GM18499 (cell line): ENCODE measurements around the gene DCST1.
"Not testable (repeated sequence)": the region's sequence is repeated elsewhere in the genome, so short reads cannot be mapped to it uniquely, and the experiment has no call there.

Source experiments
- ATAC-seq: cut with Tn5 transposase; IDR thresholded peaks from one replicate; pipeline ENCODE4 v1.9.1; 2021; ENCODE audit warnings: moderate number of reproducible peaks; ENCODE audit not compliant: insufficient read depth, unreplicated experiment

The DCST1 gene, protein sequence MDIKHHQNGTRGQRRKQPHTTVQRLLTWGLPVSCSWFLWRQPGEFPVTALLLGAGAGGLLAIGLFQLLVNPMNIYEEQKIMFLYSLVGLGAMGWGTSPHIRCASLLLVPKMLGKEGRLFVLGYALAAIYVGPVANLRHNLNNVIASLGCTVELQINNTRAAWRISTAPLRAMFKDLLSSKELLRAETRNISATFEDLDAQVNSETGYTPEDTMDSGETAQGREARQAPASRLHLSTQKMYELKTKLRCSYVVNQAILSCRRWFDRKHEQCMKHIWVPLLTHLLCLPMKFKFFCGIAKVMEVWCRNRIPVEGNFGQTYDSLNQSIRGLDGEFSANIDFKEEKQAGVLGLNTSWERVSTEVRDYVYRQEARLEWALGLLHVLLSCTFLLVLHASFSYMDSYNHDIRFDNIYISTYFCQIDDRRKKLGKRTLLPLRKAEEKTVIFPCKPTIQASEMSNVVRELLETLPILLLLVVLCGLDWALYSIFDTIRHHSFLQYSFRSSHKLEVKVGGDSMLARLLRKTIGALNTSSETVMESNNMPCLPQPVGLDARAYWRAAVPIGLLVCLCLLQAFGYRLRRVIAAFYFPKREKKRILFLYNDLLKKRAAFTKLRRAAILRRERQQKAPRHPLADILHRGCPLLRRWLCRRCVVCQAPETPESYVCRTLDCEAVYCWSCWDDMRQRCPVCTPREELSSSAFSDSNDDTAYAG

DNA sequence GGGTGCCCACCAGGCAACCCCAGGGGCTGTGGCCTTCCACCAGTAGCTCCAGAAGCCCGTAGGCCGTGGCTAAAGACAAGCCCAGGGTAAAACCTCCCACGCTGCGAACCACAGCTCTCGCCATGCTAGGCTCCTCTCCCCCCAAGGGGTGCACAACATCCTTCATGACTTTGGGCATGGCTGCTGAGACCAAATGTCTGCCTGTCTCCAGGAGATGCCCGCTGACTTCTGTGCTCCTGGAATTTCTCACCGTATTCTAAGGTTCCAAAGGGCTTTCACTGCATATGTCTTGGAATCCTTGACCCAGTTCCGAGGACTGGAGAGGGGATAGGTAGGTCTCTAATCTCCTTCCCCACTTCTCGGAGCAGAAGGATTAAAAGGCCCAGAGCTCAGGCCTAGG, at the start of gene DCST1, which contains the start of gene DCST2:
Gene DCST1 (plus strand): TSS at position 301 of the 400 bp plus-strand sequence. CDS start 213 bp downstream, outside the sequence.
Gene DCST2 (minus strand): TSS at position 258 of the 400 bp plus-strand sequence. CDS start 80 bp downstream, at position 178.
- no peak for ATAC-seq

DNA sequence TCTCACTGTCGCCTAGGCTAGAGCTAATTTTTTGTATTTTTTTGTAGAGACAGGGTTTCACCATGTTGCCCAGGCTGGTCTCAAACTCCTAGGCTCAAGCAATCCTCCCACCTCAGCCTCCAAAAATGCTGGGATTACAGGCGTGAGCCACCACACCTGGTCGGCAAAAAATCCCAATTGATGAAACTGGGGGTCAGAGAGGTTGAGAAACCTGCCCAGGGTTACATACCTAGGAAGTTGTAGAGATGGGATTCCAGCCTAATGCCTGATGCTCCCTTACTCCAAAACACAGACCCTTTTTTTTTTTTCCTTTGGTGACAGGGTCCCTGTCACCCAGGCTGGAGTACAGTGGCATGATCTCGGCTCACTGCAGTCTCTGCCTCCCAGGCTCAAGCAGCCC, 46.9 kb upstream of the DCST1 start:
- not testable (repeated sequence) for ATAC-seq

DNA sequence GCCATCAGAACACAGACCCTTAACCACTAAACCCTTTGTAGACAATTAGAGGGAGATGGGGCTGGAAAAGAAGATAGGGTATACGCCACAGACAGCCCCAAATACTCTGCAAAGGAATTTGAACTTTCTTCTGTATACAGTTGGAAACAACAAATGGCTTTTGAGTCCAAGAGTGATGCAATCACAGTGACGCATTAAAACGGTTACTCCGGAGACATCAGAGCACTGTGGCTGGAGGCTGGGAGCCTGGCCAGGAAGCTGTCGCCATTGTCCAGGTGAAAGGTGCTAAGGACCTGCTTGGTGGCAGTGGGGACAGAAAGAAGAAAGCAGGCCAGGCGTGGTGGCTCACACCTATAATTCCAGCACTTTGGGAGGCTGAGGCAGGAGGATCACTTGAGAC, 46.3 kb upstream of the DCST1 start:
- ATAC-seq = no peak

DNA sequence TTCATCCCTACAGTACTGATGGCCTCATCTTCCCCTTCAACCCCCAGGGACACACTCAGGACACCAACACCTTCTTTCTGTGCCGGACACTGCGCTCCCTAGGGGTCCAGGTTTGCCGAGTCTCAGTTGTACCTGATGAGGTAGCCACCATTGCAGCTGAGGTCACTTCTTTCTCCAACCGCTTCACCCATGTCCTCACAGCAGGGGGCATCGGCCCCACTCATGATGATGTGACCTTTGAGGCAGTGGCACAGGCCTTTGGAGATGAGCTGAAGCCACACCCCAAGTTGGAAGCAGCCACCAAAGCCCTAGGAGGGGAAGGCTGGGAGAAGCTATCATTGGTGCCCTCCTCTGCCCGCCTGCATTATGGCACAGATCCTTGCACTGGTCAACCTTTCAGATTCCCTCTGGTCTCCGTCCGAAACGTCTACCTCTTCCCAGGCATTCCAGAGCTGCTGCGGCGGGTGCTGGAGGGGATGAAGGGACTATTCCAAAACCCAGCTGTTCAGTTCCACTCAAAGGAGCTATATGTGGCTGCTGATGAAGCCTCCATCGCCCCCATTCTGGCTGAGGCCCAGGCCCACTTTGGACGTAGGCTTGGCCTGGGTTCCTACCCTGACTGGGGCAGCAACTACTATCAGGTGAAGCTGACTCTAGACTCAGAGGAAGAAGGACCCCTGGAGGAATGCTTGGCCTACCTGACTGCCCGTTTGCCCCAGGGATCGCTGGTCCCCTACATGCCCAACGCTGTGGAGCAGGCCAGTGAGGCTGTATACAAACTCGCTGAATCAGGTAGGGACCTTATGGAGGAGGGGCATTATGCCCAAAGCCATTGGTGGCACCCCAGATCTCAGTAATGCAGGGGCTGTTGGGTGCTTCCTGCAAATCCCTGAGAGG, 45.3 kb upstream of the DCST1 start:
- no peak for ATAC-seq

DNA sequence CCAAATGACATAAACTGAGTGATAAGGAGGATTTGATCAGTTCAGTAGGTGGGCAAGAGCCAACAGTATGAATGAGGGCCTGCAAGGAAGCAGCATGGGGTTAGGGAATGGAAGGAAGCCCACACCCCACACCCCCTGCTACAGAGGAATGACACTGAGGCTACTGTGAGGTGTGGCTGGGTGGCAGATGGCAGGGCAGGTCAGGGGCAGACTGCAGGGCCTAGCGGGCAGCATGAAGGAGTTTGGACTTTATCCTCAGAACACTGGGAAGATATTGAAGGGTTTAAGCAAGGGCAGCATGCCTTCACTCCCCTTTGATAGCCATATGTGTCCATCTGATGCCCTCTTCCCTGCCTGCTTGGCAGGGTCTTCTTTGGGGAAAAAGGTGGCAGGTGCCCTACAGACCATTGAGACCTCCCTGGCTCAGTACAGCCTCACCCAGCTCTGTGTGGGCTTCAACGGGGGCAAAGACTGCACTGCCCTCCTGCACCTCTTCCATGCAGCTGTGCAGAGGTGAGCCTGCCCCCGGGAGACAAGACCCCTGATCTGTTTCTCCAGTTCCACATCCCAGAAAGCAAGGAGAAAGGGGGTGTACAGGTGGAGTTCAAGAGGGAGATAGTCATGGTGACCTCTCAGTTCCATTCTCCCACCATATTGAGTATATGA, 44.3 kb upstream of the DCST1 start:
- no peak for ATAC-seq

DNA sequence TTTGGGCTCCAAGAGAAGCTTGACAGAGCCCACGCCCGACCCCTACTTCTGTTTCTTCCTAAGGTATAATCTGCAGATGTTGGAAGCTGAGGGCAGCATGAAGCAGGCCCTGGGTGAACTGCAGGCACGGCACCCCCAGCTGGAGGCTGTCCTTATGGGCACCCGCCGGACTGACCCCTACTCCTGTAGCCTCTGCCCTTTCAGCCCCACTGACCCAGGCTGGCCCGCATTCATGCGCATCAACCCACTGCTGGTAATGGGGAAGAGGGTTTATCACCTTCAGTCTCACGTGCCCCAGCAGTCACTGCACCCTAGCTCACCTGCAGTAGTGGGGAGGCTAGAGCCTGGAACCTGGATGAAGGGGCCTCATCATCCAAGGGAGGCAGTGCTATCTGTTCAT, 43.3 kb upstream of the DCST1 start:
- no peak for ATAC-seq

DNA sequence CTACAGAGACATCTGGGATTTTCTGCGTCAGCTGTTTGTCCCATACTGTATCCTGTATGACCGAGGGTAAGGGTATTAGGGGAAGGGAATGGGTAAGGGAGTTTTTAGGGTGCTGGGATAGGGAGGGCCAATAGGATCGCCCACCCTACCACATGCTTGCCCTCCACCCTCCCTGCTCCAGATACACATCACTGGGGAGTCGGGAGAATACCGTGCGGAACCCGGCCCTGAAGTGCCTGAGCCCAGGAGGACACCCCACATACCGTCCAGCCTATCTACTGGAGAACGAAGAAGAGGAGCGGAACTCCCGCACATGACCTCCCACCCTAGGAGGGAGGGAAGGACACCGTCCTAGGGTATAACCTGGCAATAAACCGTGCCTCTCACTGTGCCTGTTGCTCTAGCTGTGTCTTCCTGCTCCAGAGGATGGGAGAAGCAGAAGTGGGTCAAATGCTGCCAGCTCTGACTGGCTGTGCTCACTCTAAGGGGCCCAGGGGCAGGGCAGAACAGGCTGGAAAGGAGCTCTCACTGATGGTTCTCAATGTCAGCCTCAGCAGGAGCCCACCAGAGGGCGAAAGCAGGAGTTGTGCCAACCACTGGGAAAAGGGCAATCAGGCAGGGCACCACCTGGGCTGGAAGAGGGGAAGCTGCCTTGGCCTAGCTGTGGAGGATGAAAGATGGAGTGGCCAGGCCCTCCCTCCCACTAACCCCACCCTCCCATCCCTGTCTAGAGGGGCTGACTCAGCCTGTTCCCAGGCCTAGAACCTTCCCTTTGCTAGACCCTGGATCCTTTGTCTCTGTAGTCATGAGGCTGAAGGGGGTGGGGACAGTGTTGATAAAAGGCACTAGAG, 40.7 kb upstream of the DCST1 start:
- ATAC-seq = no peak

DNA sequence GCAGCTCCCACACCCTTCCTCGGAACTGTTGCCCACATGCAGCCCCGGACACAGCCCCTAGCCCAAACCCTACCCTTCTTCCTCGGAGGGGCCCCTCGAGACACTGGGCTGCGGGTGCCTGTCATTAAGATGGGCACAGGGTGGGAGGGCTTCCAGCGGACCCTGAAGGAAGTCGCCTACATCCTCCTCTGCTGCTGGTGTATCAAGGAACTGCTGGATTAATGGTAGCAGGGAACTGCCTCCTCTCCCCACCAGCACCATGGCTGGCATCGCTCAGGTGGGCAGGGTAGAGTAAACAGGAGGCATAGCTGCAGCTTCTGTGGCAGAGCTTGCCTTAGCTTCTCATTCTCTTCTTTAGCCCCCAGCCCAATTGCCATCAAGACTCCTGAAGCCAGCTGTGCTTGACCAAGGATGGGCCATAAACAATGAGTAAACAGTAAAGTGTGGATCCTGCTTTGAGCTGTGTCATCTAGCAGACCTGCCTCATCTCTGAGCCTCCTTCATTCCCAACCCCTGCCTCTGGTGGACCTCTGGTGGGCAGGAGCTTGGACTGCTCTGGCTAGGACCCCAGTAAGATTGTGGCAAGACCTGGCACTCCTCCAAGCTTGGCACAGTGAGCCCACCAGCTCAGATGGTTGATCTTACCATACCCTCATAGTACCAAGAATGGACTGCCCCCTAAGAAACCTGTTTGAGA, 39.9 kb upstream of the DCST1 start, which contains the start of gene LENEP:
Gene LENEP (plus strand): TSS at position 15 of the 697 bp plus-strand sequence. CDS start 22 bp downstream, at position 37.
- ATAC-seq = no peak

DNA sequence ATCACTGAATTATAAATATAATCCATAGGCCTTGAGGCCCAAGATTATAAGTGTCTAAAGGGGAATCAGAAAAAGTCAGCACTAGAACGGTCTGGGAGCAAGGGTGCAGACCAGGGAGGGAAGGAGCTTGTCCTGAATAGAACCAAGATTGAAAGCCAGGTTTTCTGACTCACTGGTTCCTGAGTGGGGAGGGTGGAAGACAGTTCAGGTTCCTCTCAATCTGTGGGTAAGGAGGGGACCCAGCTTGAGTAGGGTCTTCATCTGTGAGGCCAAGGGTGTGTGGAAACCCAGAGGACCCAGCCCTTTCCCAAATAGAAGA, 39.4 kb upstream of the DCST1 start:
- no peak for ATAC-seq

DNA sequence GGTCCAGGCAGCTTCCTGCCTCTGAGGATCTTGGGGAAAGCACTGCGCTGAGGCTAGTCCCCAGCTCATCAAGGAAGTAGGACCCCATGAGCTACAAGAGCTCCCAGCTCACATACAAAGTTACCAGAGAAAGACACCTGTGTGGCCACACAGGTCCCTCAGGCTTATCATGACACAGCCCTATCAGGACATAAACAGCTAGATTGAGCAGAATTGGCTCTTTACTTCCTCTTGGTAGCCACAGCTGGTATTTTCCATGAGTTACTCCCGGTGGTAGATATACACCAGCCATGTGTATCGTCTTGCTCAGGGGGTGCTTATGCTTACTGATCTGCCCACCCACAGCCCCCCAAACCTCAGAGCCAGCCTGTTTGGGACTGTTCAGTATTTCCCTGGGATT, 39.0 kb upstream of the DCST1 start:
- ATAC-seq = no peak

DNA sequence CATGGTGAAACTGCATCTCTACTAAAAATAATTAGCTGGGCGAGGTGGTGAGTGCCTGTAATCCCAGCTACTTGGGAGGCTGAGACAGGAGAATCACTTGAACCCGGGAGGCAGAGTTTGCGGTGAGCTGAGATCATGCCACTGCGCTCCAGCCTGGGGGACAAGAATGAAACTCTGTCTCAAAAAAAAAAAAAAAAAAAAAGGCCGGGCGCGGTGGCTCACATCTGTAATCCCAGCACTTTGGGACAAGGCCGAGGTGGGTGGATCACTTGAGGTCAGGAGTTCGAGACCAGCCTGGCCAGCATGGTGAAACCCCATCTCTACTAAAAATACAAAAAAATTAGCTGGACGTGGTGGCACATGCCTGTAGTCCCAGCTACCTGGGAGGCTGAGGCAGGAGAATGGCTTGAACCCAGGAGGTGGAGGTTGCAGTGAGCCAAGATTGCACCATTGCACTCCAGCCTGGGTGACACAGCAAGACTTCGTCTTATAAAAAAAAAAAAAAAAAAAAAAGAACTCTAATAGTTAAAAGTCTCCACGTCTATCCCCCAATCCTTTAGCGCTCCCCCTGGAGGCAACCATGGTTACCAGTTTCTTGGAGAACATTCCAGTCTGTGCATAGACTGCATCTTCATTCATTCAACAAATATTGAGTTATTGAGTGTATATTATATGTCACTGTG, 38.2 kb upstream of the DCST1 start:
- ATAC-seq = not testable (repeated sequence)

DNA sequence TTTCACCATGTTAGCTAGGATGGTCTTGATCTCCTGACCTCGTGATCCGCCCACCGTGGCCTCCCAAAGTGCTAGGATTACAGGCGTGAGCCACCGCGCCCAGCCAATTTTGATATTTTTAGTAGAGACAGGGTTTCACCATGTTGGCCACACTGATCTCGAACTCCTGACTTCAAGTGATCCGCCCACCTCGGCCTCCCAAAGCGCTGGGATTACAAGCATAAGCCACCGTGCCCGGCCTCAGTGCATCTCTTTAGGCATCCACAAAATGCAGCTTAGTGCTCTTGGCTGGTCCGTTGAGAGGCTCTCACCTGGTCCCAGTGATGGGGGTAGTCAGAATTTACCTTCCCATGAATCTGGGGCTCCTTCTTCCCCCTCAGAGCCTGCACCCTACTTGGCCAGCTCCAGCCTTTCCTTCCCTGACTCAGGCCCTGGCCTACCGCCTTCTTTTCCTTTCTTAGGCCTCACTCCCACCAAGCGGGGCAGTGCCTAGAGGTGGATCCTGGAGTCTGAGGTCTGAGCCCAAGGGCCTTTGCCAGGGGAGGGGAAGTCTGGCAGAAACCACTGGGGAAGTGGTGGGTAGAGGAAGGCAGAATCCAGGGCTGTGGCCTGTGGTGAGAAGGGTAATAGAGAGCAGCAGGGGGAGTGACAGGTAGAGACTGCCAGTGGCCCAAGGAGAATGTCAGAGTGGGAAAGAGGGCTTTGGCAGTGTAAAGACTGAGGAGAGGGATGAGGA, 36.5 kb upstream of the DCST1 start:
- no peak for ATAC-seq

DNA sequence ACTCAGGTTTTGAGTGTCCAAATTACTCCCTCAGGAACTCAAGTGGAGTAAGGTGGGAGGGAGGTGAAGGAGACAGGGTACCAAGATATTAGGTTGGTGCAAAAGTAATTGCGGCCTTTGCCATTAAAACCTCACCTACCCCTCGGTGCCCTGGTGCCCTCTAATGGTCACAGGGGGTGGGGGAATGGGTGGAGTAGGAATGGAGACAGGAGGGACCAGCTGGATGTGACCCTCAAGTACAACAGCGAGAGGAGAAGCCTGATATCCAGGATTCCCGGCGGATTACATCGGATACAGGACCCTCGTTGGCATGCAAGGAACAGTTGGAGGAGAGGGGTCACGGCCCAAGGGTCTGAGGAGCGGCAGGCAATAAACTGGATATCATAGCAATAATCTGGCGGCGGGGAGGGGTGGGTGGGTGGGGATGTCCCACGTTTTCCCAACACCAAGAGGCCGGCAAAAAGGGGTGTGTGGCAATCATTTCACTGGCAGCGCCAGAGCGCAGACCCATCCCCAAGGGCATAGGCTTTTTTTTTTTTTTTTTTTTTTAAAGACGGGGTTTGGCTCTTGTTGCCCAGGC, 35.3 kb upstream of the DCST1 start:
- ATAC-seq = no peak

DNA sequence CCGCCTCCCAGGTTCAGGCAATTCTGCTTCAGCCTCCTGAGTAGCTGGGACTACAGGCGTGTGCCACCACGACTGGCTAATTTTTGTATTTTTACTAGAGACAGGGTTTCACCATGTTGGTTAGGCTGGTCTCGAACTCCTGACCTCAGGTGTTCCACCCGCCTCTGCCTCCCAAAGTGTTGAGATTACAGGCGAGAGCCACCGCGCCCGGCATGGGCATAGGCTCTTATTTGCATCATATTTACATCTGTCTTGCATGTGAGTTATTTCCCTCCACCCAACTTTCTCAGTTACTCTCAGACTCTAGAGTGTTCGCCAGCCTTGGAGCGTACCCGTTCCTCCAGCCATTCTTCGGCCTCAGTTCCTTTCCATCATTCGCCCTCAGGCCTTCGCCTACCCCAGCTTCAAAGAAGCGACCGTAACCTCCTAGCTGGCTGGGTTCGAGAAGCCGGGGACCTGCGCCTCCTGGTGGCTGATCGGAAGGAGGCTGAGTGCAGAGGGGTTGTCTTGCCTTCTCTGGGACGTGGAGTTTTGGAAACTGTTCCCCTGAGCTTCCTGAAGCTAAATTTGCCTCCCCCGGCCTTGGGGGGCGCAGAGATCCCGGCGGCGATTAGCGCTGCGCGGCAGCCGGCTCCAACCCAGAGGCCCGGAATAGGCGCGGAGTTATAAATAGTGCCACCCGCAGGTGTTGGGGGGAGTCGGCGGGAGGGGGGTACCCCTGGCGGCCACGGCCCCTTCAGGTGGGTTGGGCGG, 34.6 kb upstream of the DCST1 start:
- ATAC-seq = no peak

DNA sequence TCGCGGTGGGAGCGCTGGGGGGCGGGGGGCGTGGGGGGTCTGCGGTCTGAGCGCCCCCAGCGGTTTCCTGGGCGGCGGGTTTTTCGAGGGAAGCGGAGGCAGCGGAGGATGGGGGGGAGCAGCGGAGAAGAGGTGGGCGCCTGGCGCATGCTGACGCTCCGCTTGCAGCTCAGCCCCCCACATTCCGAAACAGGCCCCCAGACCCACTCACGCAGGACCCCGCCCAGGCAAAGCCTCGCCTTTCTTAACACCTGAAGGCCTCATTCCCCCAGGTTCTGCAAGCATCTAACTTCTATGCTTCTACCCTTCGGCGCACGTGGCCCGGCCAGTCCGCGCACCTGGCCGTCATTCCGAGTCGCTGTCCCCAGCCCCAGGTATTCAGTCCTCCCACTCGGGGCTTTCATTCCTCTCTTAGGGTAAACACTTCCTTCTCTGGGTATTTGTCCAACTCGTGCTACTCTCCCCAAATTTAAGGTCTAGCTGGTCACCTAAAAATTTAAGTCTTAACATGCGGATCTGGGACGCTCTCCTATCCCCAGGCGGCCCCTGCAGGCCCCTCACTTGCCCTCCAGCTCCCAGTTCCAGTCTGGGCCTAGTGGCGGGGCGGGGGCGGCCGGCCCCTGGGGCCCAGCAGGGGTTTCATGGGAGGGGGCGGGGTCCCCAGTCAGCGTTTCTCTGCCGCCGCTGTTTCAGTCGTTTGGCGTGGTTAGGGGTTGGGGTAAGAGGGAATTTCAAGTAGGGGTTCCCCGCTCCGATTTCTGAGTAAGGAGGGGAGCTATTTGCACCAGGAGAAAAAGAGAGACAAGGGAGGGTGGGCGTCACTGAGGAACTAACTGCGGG, 33.8 kb upstream of the DCST1 start:
- ATAC-seq = no peak

DNA sequence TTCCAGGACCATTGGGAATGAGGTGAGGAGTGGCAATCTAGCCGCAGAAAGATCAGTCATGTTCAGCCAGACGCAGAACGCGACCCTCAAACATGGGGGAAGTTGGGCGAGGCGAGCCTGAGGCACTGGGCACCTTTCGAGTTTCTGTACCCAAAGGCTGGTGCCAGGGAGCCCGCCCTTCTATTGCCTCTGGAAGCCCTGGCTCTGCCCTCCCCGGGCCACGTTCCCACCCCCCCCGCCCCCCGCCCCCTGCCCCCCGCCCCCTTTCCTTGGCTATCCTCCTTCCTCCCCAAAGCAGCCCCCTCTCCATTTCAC, 33.3 kb upstream of the DCST1 start:
- no peak for ATAC-seq
